GM19240 (cell line): ENCODE data around the gene NT5DC3.

Source experiments
- DNase-seq: peaks from one replicate; pipeline ENCODE4 v3.0.0; 2011; ENCODE audit warnings: low spot score; ENCODE audit not compliant: insufficient read length

NT5DC3 gene

GRCh38 chr12:103840876-103841689, at the start of gene NT5DC3:
Gene NT5DC3 (minus strand): TSS chr12:103841234. CDS start chr12:103841156, 78 bp downstream.
- peak; percentile 43 for DNase-seq

GRCh38 chr12:103887738-103888137, 46.7 kb upstream of the NT5DC3 start:
- DNase-seq = no peak

GRCh38 chr12:103886195-103886797, 45.3 kb upstream of the NT5DC3 start:
- no peak for DNase-seq

GRCh38 chr12:103884316-103884715, 43.3 kb upstream of the NT5DC3 start:
- peak; percentile 38 for DNase-seq

- no peak for DNase-seq
Observed at GRCh38 chr12:103883908-103884307, 42.9 kb upstream of the NT5DC3 start.

GRCh38 chr12:103882861-103883596, 42.0 kb upstream of the NT5DC3 start:
- no peak for DNase-seq

GRCh38 chr12:103881261-103881660, 40.2 kb upstream of the NT5DC3 start:
- DNase-seq = no peak

GRCh38 chr12:103880299-103881142, 39.5 kb upstream of the NT5DC3 start:
- DNase-seq = no peak

GRCh38 chr12:103879878-103880277, 38.8 kb upstream of the NT5DC3 start:
- DNase-seq = no peak

- no peak for DNase-seq
Observed at GRCh38 chr12:103879048-103879692, 38.1 kb upstream of the NT5DC3 start.

- DNase-seq = peak; percentile 65
Observed at GRCh38 chr12:103877934-103878510, 37.0 kb upstream of the NT5DC3 start.

- DNase-seq = no peak
Observed at GRCh38 chr12:103877288-103877687, 36.3 kb upstream of the NT5DC3 start.

GRCh38 chr12:103875666-103876065, 34.6 kb upstream of the NT5DC3 start:
- DNase-seq = no peak

- no peak for DNase-seq
Observed at GRCh38 chr12:103868215-103868614, 27.2 kb upstream of the NT5DC3 start.

- no peak for DNase-seq
Observed at GRCh38 chr12:103865151-103865730, 24.2 kb upstream of the NT5DC3 start.

GRCh38 chr12:103864710-103865109, 23.7 kb upstream of the NT5DC3 start:
- DNase-seq = no peak

GRCh38 chr12:103858953-103859601, 18.0 kb upstream of the NT5DC3 start:
- no peak for DNase-seq

GRCh38 chr12:103858335-103858734, 17.3 kb upstream of the NT5DC3 start:
- DNase-seq = no peak

GRCh38 chr12:103857164-103857563, 16.1 kb upstream of the NT5DC3 start:
- no peak for DNase-seq
